Upper lobe of left lung (tissue), 4 donors: ENCODE measurements around the gene KLK15.
"Not testable (repeated sequence)": the region's sequence is repeated elsewhere in the genome, so short reads cannot be mapped to it uniquely, and the experiment has no call there.

Experiments
- POLR2AphosphoS5 ChIP-seq, 2 donors: sonication (generic); formaldehyde crosslinking; IDR thresholded peaks; one replicate each; pipeline ENCODE4 v1.5.1; 2017; ENCODE audit warnings: antibody characterized with exemption in 2 of 2
- TF ChIP-seq, protein P1 (sequence below), 6 experiments: fragments of 450-650 bp in 4 of 6; fragments of 200-600 bp in 2 of 6; sonication (generic) in 2 of 6; IDR thresholded peaks; one replicate each; pipeline ENCODE4 v1.5.1; 2016 to 2019; ENCODE audit warnings: antibody characterized with exemption in 6 of 6

DNA sequence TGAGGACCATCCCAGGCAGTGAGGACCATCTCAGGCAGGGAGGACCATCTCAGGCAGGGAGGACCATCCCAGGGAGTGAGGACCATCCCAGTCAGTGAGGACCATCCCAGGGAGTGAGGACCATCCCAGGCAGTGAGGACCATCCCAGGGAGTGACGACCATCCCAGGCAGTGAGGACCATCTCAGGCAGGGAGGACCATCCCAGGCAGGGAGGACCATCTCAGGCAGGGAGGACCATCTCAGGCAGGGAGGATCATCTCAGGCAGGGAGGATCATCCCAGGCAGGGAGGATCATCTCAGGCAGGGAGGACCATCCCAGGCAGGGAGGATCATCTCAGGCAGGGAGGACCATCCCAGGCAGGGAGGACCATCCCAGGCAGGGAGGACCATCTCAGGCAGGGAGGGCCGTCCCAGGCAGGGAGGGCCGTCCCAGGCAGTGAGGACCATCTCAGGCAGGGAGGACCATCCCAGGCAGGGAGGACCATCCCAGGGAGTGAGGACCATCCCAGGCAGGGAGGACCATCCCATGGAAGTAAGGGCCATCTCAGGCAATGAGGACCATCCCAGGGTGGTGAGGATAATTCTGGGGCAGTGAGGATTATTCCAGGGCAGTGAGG is 21.6 kb downstream of the KLK15 start:
- TF ChIP-seq, protein P1, sequence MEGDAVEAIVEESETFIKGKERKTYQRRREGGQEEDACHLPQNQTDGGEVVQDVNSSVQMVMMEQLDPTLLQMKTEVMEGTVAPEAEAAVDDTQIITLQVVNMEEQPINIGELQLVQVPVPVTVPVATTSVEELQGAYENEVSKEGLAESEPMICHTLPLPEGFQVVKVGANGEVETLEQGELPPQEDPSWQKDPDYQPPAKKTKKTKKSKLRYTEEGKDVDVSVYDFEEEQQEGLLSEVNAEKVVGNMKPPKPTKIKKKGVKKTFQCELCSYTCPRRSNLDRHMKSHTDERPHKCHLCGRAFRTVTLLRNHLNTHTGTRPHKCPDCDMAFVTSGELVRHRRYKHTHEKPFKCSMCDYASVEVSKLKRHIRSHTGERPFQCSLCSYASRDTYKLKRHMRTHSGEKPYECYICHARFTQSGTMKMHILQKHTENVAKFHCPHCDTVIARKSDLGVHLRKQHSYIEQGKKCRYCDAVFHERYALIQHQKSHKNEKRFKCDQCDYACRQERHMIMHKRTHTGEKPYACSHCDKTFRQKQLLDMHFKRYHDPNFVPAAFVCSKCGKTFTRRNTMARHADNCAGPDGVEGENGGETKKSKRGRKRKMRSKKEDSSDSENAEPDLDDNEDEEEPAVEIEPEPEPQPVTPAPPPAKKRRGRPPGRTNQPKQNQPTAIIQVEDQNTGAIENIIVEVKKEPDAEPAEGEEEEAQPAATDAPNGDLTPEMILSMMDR (IDR thresholded peaks at IDR 0.05) = not testable (repeated sequence)
- TF ChIP-seq POLR2AphosphoS5 (IDR thresholded peaks at IDR 0.05) = not testable (repeated sequence)
